Effector memory CD4-positive, alpha-beta T cell (primary cell): ENCODE data around the gene PIP5KL1.
A peak's percentile ranks its signal among the peaks of the same experiment; 100 is the strongest.

Experiments
- DNase-seq, 3 donors: peaks; one replicate each; pipeline ENCODE4 v3.0.0-alpha.2; 2020
- H3K27ac ChIP-seq: 2 replicates; pipeline ENCODE4 v1.7.0; 2013; ENCODE audit warnings: mild to moderate bottlenecking, low read length, moderate library complexity; ENCODE audit not compliant: insufficient read depth, poor library complexity, severe bottlenecking
- H3K27me3 ChIP-seq: replicated peaks from 2 replicates; pipeline ENCODE4 v1.7.0; 2013; ENCODE audit warnings: mild to moderate bottlenecking, low read length; ENCODE audit not compliant: insufficient read depth, control insufficient read depth, poor library complexity, severe bottlenecking
- H3K36me3 ChIP-seq: 2 replicates; pipeline ENCODE4 v1.7.0; 2013; ENCODE audit warnings: mild to moderate bottlenecking, low read length, moderate library complexity; ENCODE audit not compliant: control insufficient read depth, insufficient read depth
- H3K4me1 ChIP-seq: 2 replicates; pipeline ENCODE4 v1.7.0; 2013; ENCODE audit warnings: low read length, mild to moderate bottlenecking; ENCODE audit not compliant: control insufficient read depth, insufficient read depth, poor library complexity, severe bottlenecking
- H3K4me3 ChIP-seq: 2 replicates; pipeline ENCODE4 v1.7.0; 2013; ENCODE audit warnings: low read length, low read depth, mild to moderate bottlenecking; ENCODE audit not compliant: insufficient read depth, poor library complexity, severe bottlenecking
- H3K9me3 ChIP-seq: 2 replicates; pipeline ENCODE4 v1.7.0; 2013; ENCODE audit warnings: mild to moderate bottlenecking, low read length, moderate library complexity; ENCODE audit not compliant: control insufficient read depth

PIP5KL1 gene

GRCh38 chr9:127967151-127967809, 36.7 kb upstream of the PIP5KL1 start:
- Histone ChIP-seq H3K27me3 (no peaks in the 10 kb centered on the region), H3K4me3 (peak overlapping the region; percentile 40), H3K9me3 (no peaks in the 10 kb centered on the region), H3K27ac (peak overlapping the region; percentile 90), H3K36me3 (peaks cover 13% of the 10 kb centered on the region), H3K4me1 (peaks cover 94% of the 10 kb centered on the region)
- DNase-seq: no peak

DNA sequence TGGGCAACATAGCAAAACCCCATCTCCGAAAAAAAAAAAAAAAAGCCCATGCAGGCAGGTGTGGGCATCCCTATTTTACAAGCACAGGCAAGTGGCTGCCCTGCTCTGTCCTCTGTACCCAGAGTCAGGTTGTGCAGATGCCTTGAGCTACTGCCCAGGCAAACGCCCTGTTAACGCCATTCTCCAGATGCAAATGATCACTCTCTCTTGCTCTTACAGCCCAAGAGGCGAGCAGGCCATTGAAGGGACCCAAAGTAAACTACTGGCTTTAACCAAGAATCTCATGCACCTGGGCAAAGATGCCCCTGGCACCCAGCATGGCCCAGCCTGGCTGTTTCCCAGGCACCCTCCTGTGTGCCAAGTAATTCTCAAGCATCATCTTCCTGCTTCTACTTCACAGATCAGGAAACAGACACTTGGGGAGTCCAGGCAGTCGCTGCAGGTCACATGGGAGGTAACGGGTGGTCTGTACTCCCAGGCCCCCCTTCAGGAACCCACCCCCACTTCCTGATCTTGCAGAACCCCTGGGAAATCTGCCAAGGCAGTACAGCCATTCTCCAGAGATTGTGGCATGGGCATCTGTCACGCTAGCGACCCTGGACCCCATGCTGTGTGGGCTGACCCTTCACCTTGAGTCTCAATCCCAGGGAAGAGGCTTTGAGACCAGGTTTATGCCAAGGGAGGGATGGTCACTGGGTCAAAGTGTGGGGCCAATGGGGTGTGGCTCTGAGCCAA, 36.0 kb upstream of the PIP5KL1 start:
- H3K4me1 ChIP-seq: peaks cover 94% of the 10 kb centered on the region
- H3K27ac ChIP-seq: peak overlapping the region; percentile 90
- H3K27me3 ChIP-seq: no peaks in the 10 kb centered on the region
- H3K9me3 ChIP-seq: no peaks in the 10 kb centered on the region
- peaks cover 20% of the 10 kb centered on the region for H3K36me3 ChIP-seq
- DNase-seq: no peak
- peak overlapping the region; percentile 40 for H3K4me3 ChIP-seq

DNA sequence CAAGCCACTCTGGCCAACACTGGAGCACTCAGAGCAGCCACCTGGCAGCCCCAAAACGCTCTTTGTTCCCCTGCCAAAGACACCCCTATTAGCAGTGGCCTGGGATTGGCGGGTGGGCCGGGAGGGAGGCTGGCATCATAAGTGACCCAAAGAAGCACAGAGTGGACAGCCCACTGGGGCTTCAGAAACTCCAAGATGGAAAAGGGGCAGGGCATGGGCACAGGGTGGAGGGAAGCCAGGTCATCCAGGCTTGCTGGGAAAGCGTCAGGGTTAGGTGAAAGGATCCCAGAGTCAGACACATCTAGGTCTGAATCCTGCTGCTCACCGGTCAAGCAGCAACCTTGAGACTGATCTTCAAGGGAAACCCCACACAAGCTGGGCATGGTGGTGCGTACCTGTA, 35.4 kb upstream of the PIP5KL1 start:
- Histone ChIP-seq H3K36me3 (peaks cover 22% of the 10 kb centered on the region), H3K27ac (peak overlapping the region; percentile 50), H3K4me1 (peaks cover 95% of the 10 kb centered on the region), H3K9me3 (no peaks in the 10 kb centered on the region), H3K27me3 (no peaks in the 10 kb centered on the region), H3K4me3 (no peak overlapping the region)
- DNase-seq: no peak

DNA sequence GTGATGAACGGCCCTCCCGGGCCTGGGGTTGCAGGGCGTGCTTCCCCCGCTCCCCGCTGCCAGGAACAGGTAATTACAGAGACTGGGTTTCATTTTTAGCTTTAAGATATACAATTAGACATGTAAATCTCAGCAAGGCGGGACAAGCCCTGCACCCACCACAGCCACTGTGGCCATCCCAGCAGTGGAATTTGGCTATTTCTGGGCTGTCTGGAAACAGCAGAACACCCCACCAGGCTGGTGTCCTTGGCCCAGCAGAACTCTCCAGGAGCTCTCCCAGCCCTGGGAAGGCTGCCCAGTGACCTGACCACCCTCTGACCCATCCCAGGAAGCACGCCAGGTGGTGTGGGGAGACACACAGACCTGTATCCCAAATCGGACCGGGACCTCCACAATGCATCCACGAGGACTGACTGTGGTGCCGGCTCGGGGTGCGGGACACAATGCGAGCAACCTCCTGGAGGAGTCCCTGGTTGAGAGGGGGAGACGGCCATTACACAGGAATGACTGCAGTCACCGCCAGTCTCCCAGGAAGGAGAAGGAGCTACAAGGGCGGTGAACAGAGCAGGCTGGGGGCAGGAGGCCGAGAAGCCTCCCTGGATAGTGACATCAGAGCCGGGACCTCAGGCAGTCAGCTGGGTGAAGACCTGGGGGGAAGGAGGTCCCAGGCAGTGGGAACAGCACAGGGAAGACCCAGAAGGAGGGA, 32.9 kb upstream of the PIP5KL1 start:
- no peaks in the 10 kb centered on the region for H3K9me3 ChIP-seq
- no peaks in the 10 kb centered on the region for H3K27me3 ChIP-seq
- peaks cover 18% of the 10 kb centered on the region for H3K36me3 ChIP-seq
- H3K4me3 ChIP-seq: peak overlapping the region; percentile 0
- H3K27ac ChIP-seq: peak overlapping the region; percentile 51
- no peak for DNase-seq
- peaks cover 90% of the 10 kb centered on the region for H3K4me1 ChIP-seq

DNA sequence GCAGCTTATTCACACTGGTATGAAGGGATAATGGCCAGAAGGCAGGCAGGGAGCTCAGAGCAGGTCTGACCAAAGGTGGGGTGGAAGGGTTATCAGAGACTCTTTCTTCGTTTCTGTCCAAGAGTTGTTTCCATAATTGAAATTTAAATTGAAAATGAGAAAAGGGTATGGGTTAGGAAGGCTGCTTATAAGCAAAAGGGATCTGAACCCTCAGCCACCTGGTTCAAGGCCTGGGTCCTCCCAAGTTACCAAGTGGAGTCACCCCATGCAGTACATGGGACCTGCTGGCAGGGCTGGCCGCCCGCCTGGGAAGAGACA, 32.4 kb upstream of the PIP5KL1 start:
- Histone ChIP-seq H3K4me3 (no peak overlapping the region), H3K36me3 (peaks cover 18% of the 10 kb centered on the region), H3K27me3 (no peaks in the 10 kb centered on the region), H3K4me1 (peaks cover 90% of the 10 kb centered on the region), H3K9me3 (no peaks in the 10 kb centered on the region), H3K27ac (peak overlapping the region; percentile 51)
- DNase-seq: no peak

DNA sequence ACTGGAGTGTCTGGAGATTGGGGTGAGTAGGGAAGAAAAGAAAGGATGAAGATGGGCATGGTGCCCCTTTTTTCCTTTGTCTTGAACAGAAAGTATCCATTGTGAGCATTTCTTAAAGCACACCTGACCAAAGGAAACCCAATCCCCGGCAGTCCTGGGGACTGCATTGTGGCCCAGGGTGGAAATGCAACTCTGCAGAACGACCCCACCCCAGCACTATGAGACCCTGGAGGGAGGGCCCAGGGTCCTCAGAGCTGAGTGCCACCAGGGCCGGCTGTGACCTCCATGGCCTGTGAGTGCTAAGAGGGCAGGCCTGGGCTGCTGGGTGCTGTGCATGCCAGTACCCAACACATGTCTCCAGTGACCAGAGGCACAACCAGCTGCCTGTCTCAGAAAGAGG, 31.7 kb upstream of the PIP5KL1 start:
- H3K27me3 ChIP-seq: no peaks in the 10 kb centered on the region
- H3K36me3 ChIP-seq: peaks cover 18% of the 10 kb centered on the region
- peaks cover 90% of the 10 kb centered on the region for H3K4me1 ChIP-seq
- DNase-seq: no peak
- no peak overlapping the region for H3K4me3 ChIP-seq
- H3K9me3 ChIP-seq: no peaks in the 10 kb centered on the region
- peak overlapping the region; percentile 58 for H3K27ac ChIP-seq

DNA sequence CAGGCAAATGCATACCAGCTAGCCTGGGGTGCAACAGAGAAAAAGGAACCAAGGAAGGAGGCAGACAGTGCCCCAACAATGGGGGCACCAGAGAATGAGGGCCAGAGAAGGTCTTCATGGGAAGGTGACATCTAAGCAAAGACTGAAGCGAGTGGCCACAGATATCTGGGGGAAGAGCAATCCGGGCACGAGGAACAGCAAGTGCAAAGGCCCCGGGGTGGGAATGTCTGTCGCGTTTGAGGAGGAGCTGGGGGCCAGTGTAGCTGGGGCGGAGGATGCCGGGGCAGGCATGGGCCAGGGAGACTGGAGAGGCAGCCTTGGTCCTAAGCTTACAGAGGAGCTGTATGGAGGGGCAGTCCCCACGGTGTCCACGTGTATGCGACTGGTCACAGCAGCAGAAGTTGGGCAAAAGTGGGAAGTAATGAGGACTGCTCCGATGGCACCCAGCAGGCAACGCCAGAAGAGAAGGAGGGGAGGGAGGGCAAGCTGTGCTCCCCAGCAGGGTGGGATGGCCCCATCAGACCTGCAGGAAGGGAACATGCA, 31.1 kb upstream of the PIP5KL1 start:
- DNase-seq: no peak
- no peaks in the 10 kb centered on the region for H3K9me3 ChIP-seq
- no peak overlapping the region for H3K4me3 ChIP-seq
- peaks cover 88% of the 10 kb centered on the region for H3K4me1 ChIP-seq
- no peaks in the 10 kb centered on the region for H3K27me3 ChIP-seq
- peaks cover 18% of the 10 kb centered on the region for H3K36me3 ChIP-seq
- peak overlapping the region; percentile 58 for H3K27ac ChIP-seq

GRCh38 chr9:127961155-127961490, 30.5 kb upstream of the PIP5KL1 start:
- Histone ChIP-seq H3K36me3 (peaks cover 18% of the 10 kb centered on the region), H3K4me1 (peaks cover 85% of the 10 kb centered on the region), H3K9me3 (no peaks in the 10 kb centered on the region), H3K27me3 (no peaks in the 10 kb centered on the region), H3K27ac (peak overlapping the region; percentile 58), H3K4me3 (no peak overlapping the region)
- DNase-seq: no peak

DNA sequence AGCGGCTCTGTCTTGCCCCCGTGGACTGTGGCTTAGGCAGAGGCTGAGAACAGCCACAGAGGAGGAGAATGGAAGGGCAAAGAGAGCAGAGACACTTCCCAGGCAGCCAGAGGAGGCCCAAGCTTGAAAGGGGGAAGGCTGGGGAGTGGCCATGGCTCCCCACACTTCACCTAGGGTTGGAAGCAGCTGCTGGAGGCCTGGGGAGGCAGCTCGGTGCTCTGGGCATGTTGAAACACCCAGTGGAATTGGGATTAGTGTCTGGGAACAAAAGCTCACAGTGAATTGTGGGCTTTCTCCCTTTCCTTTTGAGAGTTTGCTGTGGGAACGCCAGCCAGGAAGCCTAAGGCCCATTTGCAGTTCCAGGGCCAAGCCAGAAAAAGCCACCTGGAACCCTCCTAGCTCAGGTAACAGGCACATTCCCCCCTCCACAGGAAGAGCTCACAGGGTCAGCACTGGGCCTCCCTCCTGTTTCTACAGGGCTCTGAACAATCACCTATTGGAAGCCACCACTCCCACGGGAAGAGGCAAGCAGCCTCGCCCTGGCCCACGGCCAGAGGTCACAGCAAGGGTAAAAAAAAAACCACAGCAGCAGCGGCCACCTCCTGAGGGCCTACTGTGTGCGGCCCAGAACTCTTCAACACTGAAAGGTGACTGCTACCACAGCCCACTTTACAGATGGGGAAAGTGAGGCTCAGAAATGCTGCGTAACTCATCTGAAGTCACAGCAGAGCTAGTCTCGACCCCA, 30.0 kb upstream of the PIP5KL1 start:
- Histone ChIP-seq H3K36me3 (peaks cover 18% of the 10 kb centered on the region), H3K27me3 (no peaks in the 10 kb centered on the region), H3K27ac (peak overlapping the region; percentile 58), H3K9me3 (no peaks in the 10 kb centered on the region), H3K4me3 (no peak overlapping the region), H3K4me1 (peaks cover 85% of the 10 kb centered on the region)
- no peak for DNase-seq
